ENCODE results near the gene BSG.

BSG gene

DNA sequence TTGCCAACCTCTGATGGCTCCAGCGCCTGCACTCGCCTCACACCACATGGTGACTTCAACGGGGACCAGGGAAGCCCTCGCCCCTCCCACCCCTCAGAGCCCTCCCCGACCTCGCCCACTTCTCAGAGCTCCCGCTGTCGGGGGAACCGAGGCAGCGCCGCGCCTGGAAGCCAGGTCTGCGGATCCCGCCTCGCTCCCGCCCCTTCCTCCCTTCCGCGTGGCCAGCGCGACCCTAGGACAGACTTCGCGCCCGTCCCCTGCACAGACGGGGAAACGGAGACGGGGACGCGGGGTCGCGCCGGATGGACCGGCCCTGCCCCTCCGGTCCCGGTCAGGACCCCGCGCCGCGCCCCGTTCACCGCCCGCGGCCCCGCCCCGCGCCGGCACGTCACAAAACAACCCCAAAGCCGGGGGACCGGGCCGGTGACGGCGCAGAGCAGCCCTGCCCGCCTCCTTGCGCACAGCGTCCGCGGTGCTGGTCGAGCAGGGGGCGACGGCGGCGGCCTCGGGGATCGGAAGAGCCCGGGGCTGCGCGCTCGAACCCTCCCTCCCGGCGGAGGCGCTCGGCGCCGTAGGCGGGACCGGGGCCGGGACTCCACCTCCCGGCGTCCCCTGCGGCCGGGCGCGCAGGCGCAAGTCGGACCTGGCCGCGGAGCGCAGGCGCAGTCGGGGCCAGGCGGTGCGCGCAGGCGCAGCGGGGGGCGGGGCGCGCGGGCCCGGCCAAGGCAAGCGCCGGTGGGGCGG is 41.2 kb upstream of the BSG start (continued):
- TF ChIP-seq, protein P1, sequence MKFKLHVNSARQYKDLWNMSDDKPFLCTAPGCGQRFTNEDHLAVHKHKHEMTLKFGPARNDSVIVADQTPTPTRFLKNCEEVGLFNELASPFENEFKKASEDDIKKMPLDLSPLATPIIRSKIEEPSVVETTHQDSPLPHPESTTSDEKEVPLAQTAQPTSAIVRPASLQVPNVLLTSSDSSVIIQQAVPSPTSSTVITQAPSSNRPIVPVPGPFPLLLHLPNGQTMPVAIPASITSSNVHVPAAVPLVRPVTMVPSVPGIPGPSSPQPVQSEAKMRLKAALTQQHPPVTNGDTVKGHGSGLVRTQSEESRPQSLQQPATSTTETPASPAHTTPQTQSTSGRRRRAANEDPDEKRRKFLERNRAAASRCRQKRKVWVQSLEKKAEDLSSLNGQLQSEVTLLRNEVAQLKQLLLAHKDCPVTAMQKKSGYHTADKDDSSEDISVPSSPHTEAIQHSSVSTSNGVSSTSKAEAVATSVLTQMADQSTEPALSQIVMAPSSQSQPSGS (tag by site-specific recombination; IDR thresholded peaks at IDR 0.05; ENCODE audit: low read depth): no peak
- TF ChIP-seq KLF1 (tag by site-specific recombination; IDR thresholded peaks at IDR 0.05) (peak; percentile 75), SP2 (tag by site-specific recombination; IDR thresholded peaks at IDR 0.05) (peak; percentile 79), ZNF248 (tag by site-specific recombination; IDR thresholded peaks at IDR 0.05) (no peak), BCL11B (tag by site-specific recombination; IDR thresholded peaks at IDR 0.05; ENCODE audit: low read depth) (no peak), ZNF571 (tag by site-specific recombination; IDR thresholded peaks at IDR 0.05) (no peak), ZNF354C (tag by site-specific recombination; IDR thresholded peaks at IDR 0.05; ENCODE audit: borderline replicate concordance, low read depth) (no peak), ZNF214 (tag by site-specific recombination; IDR thresholded peaks at IDR 0.05; ENCODE audit: borderline replicate concordance) (no peak), ZNF792 (tag by site-specific recombination; IDR thresholded peaks at IDR 0.05) (no peak), ZNF530 (tag by site-specific recombination; IDR thresholded peaks at IDR 0.05; ENCODE audit: low read depth) (no peak), FEZF1 (tag by site-specific recombination; IDR thresholded peaks at IDR 0.05) (no peak), YY2 (tag by site-specific recombination; IDR thresholded peaks at IDR 0.05) (no peak), SCRT1 (tag by site-specific recombination; IDR thresholded peaks at IDR 0.05; ENCODE audit: borderline replicate concordance) (no peak), MEIS1 (CRISPR knock-in tag; IDR thresholded peaks at IDR 0.05; ENCODE audit: borderline replicate concordance) (no peak), ZNF121 (tag by site-specific recombination; IDR thresholded peaks at IDR 0.05) (no peak), PRDM1 (tag by site-specific recombination; IDR thresholded peaks at IDR 0.05) (no peak), ZNF629 (tag by site-specific recombination; IDR thresholded peaks at IDR 0.05) (no peak), ZNF433 (tag by site-specific recombination; IDR thresholded peaks at IDR 0.05; ENCODE audit: low read depth) (no peak), HOXD13 (CRISPR knock-in tag; IDR thresholded peaks at IDR 0.05; ENCODE audit: borderline replicate concordance) (no peak), ZNF114 (tag by site-specific recombination; IDR thresholded peaks at IDR 0.05) (no peak), ZNF664 (tag by site-specific recombination; IDR thresholded peaks at IDR 0.05) (no peak), ZNF837 (tag by site-specific recombination; IDR thresholded peaks at IDR 0.05) (no peak), HOXC10 (CRISPR knock-in tag; IDR thresholded peaks at IDR 0.05) (no peak), ZNF157 (tag by site-specific recombination; IDR thresholded peaks at IDR 0.05) (no peak), WT1 (tag by site-specific recombination; IDR thresholded peaks at IDR 0.05) (no peak), ZNF449 (tag by site-specific recombination; IDR thresholded peaks at IDR 0.05) (no peak), ZNF488 (tag by site-specific recombination; IDR thresholded peaks at IDR 0.05) (no peak), ZNF24 (tag by site-specific recombination; IDR thresholded peaks at IDR 0.05) (no peak), PRDM10 (tag by site-specific recombination; IDR thresholded peaks at IDR 0.05) (peak; percentile 71), MYNN (tag by site-specific recombination; IDR thresholded peaks at IDR 0.05; ENCODE audit: borderline replicate concordance) (no peak), ZSCAN16 (tag by site-specific recombination; IDR thresholded peaks at IDR 0.05) (no peak)
- TF ChIP-seq, protein P2, sequence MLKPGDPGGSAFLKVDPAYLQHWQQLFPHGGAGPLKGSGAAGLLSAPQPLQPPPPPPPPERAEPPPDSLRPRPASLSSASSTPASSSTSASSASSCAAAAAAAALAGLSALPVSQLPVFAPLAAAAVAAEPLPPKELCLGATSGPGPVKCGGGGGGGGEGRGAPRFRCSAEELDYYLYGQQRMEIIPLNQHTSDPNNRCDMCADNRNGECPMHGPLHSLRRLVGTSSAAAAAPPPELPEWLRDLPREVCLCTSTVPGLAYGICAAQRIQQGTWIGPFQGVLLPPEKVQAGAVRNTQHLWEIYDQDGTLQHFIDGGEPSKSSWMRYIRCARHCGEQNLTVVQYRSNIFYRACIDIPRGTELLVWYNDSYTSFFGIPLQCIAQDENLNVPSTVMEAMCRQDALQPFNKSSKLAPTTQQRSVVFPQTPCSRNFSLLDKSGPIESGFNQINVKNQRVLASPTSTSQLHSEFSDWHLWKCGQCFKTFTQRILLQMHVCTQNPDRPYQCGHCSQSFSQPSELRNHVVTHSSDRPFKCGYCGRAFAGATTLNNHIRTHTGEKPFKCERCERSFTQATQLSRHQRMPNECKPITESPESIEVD (tag by site-specific recombination; IDR thresholded peaks at IDR 0.05): no peak
